Activated gamma-delta T cell (primary cell): ENCODE measurements around the gene VPS8.

Experiments used
- DNase-seq: peaks from one replicate; lab custom pipeline; 2025; lab: John Stamatoyannopoulos, UW

Gene VPS8

GRCh38 chr3:184784731-184785500, 27.1 kb upstream of the VPS8 start:
- no peak for DNase-seq

- DNase-seq: no peak
These were observed 26.1 kb upstream of the VPS8 start for GRCh38 chr3:184785890-184786279.

- DNase-seq: no peak
These were observed 25.6 kb upstream of the VPS8 start for GRCh38 chr3:184786280-184786941.

GRCh38 chr3:184788751-184789150, 23.2 kb upstream of the VPS8 start:
- DNase-seq: no peak

GRCh38 chr3:184789314-184789998, 22.5 kb upstream of the VPS8 start:
- no peak for DNase-seq

- DNase-seq: no peak
These were observed 20.8 kb upstream of the VPS8 start for GRCh38 chr3:184791171-184791570.

- DNase-seq: no peak
These were observed 16.3 kb upstream of the VPS8 start for GRCh38 chr3:184795522-184796190.

GRCh38 chr3:184796551-184796950, 15.4 kb upstream of the VPS8 start:
- no peak for DNase-seq

GRCh38 chr3:184796954-184797353, 15.0 kb upstream of the VPS8 start:
- no peak for DNase-seq

GRCh38 chr3:184798120-184798519, 13.8 kb upstream of the VPS8 start:
- no peak for DNase-seq

- no peak for DNase-seq
These were observed 11.5 kb upstream of the VPS8 start for GRCh38 chr3:184800349-184800930.

- DNase-seq: no peak
These were observed 10.7 kb upstream of the VPS8 start for GRCh38 chr3:184801241-184801785.

GRCh38 chr3:184802150-184802549, 9.8 kb upstream of the VPS8 start:
- no peak for DNase-seq

GRCh38 chr3:184804801-184805200, 7.2 kb upstream of the VPS8 start:
- no peak for DNase-seq

GRCh38 chr3:184805351-184806038, 6.5 kb upstream of the VPS8 start:
- no peak for DNase-seq

- no peak for DNase-seq
These were observed 5.2 kb upstream of the VPS8 start for GRCh38 chr3:184806567-184807271.

GRCh38 chr3:184807549-184807948, 4.4 kb upstream of the VPS8 start:
- DNase-seq: no peak

GRCh38 chr3:184808021-184808420, 3.9 kb upstream of the VPS8 start:
- no peak for DNase-seq

GRCh38 chr3:184810146-184810545, 1.8 kb upstream of the VPS8 start:
- DNase-seq: no peak

- no peak for DNase-seq
These were observed 932 bp upstream of the VPS8 start for GRCh38 chr3:184811034-184811433.

- DNase-seq: no peak
These were observed 335 bp upstream of the VPS8 start for GRCh38 chr3:184811663-184811998.
